Astrocyte (in vitro differentiated cells and primary cell): Measurements from ENCODE around the gene CRYBA2. TPM values are rescaled to one million over a fixed set of nuclear protein-coding genes. Genes with fewer than 3 reads are reported as not detected.

ENCODE experiments used
- DNase-seq: peaks from one replicate; pipeline ENCODE4 v3.0.0-alpha.2; 2010; ENCODE audit warnings: low read depth
- FAIRE-seq: peaks from 2 replicates; lab custom pipeline; 2011; peaks lifted over from hg19 to GRCh38; lab: Jason Lieb, UNC
- H2AFZ ChIP-seq: 2 replicates; pipeline ENCODE4 v1.6.0; 2012; ENCODE audit warnings: low read depth, low read length, inconsistent platforms
- H3K27ac ChIP-seq: 2 replicates; pipeline ENCODE4 v1.5.1; 2011; ENCODE audit warnings: low read depth, low read length, inconsistent platforms
- H3K27me3 ChIP-seq: 2 replicates; pipeline ENCODE4 v1.6.0; 2011; ENCODE audit warnings: low read length, inconsistent platforms; ENCODE audit not compliant: insufficient read depth
- H3K36me3 ChIP-seq: 2 replicates; pipeline ENCODE4 v1.5.1; 2011; ENCODE audit warnings: low read length, inconsistent platforms; ENCODE audit not compliant: insufficient read depth
- H3K4me1 ChIP-seq: 2 replicates; pipeline ENCODE4 v1.5.1; 2011; ENCODE audit warnings: low read length, inconsistent platforms; ENCODE audit not compliant: insufficient read depth
- H3K4me2 ChIP-seq: 2 replicates; pipeline ENCODE4 v1.6.0; 2012; ENCODE audit warnings: low read length, inconsistent platforms
- H3K4me3 ChIP-seq: 2 replicates; pipeline ENCODE4 v1.5.1; 2011; ENCODE audit warnings: low read depth, mild to moderate bottlenecking, low read length, inconsistent platforms; ENCODE audit not compliant: insufficient read depth
- H3K79me2 ChIP-seq: 2 replicates; pipeline ENCODE4 v1.6.0; 2012; ENCODE audit warnings: mild to moderate bottlenecking, low read length, inconsistent platforms; ENCODE audit not compliant: insufficient read depth
- H3K9ac ChIP-seq: 2 replicates; pipeline ENCODE4 v1.6.0; 2012; ENCODE audit warnings: mild to moderate bottlenecking, low read length, inconsistent platforms
- H3K9me3 ChIP-seq: 2 replicates; pipeline ENCODE4 v1.5.1; 2012; ENCODE audit warnings: low read depth, mild to moderate bottlenecking, low read length, inconsistent platforms; ENCODE audit not compliant: insufficient read depth
- H4K20me1 ChIP-seq: 2 replicates; pipeline ENCODE4 v1.6.0; 2012; ENCODE audit warnings: low read length, inconsistent platforms; ENCODE audit not compliant: insufficient read depth
- H3K27ac Mint-ChIP-seq: one replicate; pipeline ENCODE4 v1.8.0; 2021; ENCODE audit warnings: mild to moderate bottlenecking, mixed read lengths; ENCODE audit not compliant: unreplicated experiment
- H3K27me3 Mint-ChIP-seq: one replicate; pipeline ENCODE4 v1.8.0; 2021; ENCODE audit warnings: low read depth, mixed read lengths; ENCODE audit not compliant: unreplicated experiment
- H3K36me3 Mint-ChIP-seq: one replicate; pipeline ENCODE4 v1.8.0; 2021; ENCODE audit warnings: low read depth, mixed read lengths; ENCODE audit not compliant: unreplicated experiment
- H3K4me1 Mint-ChIP-seq: one replicate; pipeline ENCODE4 v1.8.0; 2021; ENCODE audit warnings: low read depth, mixed read lengths; ENCODE audit not compliant: unreplicated experiment
- H3K4me3 Mint-ChIP-seq: one replicate; pipeline ENCODE4 v1.8.0; 2021; ENCODE audit warnings: mild to moderate bottlenecking, moderate library complexity, mixed read lengths; ENCODE audit not compliant: unreplicated experiment
- H3K9me3 Mint-ChIP-seq: one replicate; pipeline ENCODE4 v1.8.0; 2021; ENCODE audit warnings: mild to moderate bottlenecking, mixed read lengths; ENCODE audit not compliant: unreplicated experiment
- CTCF ChIP-seq: IDR thresholded peaks from 2 replicates; pipeline ENCODE4 v1.5.1; 2011; ENCODE audit warnings: low read depth, mild to moderate bottlenecking, inconsistent platforms, low read length, moderate library complexity; ENCODE audit not compliant: insufficient read depth
- EZH2 ChIP-seq: IDR thresholded peaks from 2 replicates; pipeline ENCODE4 v1.6.1; 2012; ENCODE audit warnings: mild to moderate bottlenecking, low read length, inconsistent platforms; ENCODE audit not compliant: insufficient read depth
- total RNA-seq: library from RNA; stranded (reverse); gene quantifications from 2 replicates; pipeline ENCODE4 v1.2.1, GENCODE V29; 2021

Gene CRYBA2
- total RNA-seq, 1 donor from 2014 or later: not detected

DNA sequence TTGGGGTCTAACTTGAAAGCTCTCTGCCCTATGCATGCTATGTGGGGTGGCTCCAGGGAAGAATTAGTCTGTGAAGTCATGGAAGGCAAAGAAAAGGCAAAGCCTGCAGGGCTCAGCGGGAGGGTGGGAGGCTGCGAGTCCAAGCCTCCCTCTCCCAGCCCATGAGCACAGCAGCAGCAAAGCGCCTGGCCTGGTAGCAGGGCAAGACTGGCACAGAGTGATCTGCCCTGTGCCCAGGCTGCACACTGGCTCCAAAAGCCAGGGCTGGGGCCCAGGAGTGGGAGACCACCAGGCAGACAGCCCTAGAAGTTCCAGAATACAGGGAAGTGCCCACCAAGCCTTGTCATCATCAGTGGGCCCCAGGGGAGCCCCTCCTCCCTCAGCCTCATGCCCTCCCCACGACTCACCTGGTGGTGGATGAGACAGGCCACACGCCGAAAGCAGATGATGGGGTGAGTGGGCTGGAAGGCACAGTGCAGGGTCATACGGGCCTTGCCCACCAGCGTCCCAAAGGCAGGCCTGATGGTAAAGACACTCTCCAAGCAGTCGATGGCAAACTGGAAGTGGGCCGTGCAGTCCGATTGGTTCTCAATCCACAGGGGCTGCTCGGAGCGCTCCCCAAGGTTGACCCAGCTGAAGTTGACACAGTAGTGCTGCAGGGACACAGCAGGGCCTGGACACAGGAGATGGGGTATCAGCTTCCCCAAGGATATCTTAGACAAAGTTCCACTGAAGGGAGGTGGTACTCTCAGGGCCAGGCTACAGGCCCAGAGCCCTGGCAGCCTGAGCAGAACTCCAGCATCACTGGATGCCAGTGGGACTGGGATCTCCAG is 36.0 kb upstream of the CRYBA2 start:
- Histone ChIP-seq H3K27ac (no peak overlapping the region), H3K4me1 (no peaks in the 10 kb centered on the region), H3K27me3 (peaks cover 14% of the 10 kb centered on the region), H3K9ac (no peak overlapping the region), H3K79me2 (no peaks in the 10 kb centered on the region), H3K4me3 (no peak overlapping the region), H3K9me3 (no peaks in the 10 kb centered on the region), H3K36me3 (no peaks in the 10 kb centered on the region), H3K4me2 (no peak overlapping the region), H2AFZ (no peak overlapping the region), H4K20me1 (no peaks in the 10 kb centered on the region)
- Mint-ChIP-seq H3K9me3 (no peaks in the 10 kb centered on the region), H3K4me3 (no peak overlapping the region), H3K4me1 (no peaks in the 10 kb centered on the region), H3K27me3 (peaks cover 69% of the 10 kb centered on the region), H3K27ac (no peak overlapping the region), H3K36me3 (no peaks in the 10 kb centered on the region)
- DNase-seq (no peak), FAIRE-seq (no peak)
- TF ChIP-seq CTCF (no peak), EZH2 (no peak)

DNA sequence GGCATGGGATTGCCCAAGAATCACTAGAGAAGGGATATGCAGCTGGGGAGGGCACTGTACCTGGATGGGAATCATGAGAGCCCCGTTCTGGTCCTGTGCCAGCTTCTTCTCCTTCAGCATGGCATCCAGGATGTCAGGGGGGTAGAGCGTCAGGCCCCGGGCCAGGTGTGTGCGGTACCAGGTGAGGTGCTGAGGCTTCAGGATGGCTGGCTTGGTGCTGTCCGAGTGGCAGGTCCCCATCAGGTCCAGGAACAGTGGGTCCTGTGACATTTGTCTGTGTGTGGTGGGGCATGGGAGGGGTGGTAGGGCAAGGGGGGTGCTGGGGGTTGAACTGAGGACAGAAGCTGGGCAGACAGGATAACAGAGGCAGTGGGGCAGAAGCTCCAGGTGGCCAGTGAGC is 34.9 kb upstream of the CRYBA2 start:
- Mint-ChIP-seq H3K27me3 (peaks cover 64% of the 10 kb centered on the region), H3K27ac (no peak overlapping the region), H3K9me3 (no peaks in the 10 kb centered on the region), H3K4me1 (no peaks in the 10 kb centered on the region), H3K36me3 (no peaks in the 10 kb centered on the region), H3K4me3 (no peak overlapping the region)
- Histone ChIP-seq H3K4me2 (no peak overlapping the region), H3K4me1 (no peaks in the 10 kb centered on the region), H3K36me3 (no peaks in the 10 kb centered on the region), H3K4me3 (no peak overlapping the region), H3K9ac (no peak overlapping the region), H3K27ac (no peak overlapping the region), H3K27me3 (peaks cover 15% of the 10 kb centered on the region), H3K79me2 (no peaks in the 10 kb centered on the region), H4K20me1 (no peaks in the 10 kb centered on the region), H3K9me3 (no peaks in the 10 kb centered on the region), H2AFZ (no peak overlapping the region)
- DNase-seq (no peak), FAIRE-seq (no peak)
- TF ChIP-seq EZH2 (no peak), CTCF (no peak)

- no peak overlapping the region for H3K4me3 ChIP-seq
- H3K27me3 Mint-ChIP-seq: peaks cover 65% of the 10 kb centered on the region
- no peak overlapping the region for H3K27ac Mint-ChIP-seq
- H4K20me1 ChIP-seq: no peaks in the 10 kb centered on the region
- no peaks in the 10 kb centered on the region for H3K9me3 Mint-ChIP-seq
- H3K4me1 Mint-ChIP-seq: no peaks in the 10 kb centered on the region
- peaks cover 11% of the 10 kb centered on the region for H3K27me3 ChIP-seq
- FAIRE-seq (no peak), DNase-seq (no peak)
- H3K9me3 ChIP-seq: no peaks in the 10 kb centered on the region
- H3K9ac ChIP-seq: no peak overlapping the region
- H2AFZ ChIP-seq: no peak overlapping the region
- H3K4me3 Mint-ChIP-seq: no peak overlapping the region
- H3K36me3 Mint-ChIP-seq: no peaks in the 10 kb centered on the region
- no peaks in the 10 kb centered on the region for H3K36me3 ChIP-seq
- H3K4me1 ChIP-seq: no peaks in the 10 kb centered on the region
- H3K4me2 ChIP-seq: no peak overlapping the region
- H3K27ac ChIP-seq: no peak overlapping the region
- H3K79me2 ChIP-seq: no peaks in the 10 kb centered on the region
- TF ChIP-seq CTCF (no peak), EZH2 (no peak)
Observed at GRCh38 chr2:219027511-219028055, 34.4 kb upstream of the CRYBA2 start.
